SIG-M5 treated with dmso at 0.1 percent for 504 hours (cell line): ENCODE measurements around the gene DUSP19.

Experiments
- DNase-seq: peaks from one replicate; lab custom pipeline; 2025; ENCODE audit not compliant: unreplicated experiment; lab: John Stamatoyannopoulos, UW

DUSP19 gene

DNA sequence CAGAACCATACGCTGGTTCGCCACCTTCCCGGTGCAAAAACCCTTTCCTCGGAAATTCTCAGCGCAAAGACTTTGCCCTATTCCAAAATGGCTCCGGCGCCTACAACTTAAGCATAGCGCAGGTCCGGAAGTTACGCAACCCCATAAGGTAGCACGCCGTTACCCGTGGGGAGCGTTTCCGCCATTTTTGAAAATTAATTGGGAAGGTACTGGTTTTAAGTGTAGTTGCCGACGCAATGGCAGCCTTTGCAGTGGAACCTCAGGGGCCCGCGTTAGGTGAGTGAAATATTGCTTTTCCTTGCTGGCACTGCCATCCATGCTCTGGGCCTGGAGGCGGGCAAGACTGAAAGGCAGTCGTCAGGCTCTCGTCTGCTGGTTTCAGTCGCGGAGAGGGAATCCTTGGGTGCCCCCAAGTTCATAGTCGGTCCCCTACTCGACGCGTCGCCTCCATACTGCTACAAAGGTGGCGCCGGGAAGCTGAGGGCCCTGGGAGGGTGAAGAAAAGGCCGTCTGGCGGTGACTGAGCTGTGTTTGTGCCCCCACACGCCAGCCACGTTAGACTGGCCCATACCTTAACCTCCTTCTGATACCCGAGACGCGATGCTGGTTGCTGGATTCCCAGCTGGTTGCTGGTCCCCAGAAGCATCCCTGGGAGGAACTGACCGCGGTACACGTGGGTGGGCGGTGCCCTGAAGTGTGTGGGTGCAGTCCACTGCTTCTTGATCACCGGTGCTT lies 45.8 kb downstream of the DUSP19 start, which contains the start of gene NUP35:
Gene NUP35, plus strand, starts transcription at position 222 of the 735 bp plus-strand sequence. Its CDS starts 15 bp downstream, at position 237.
- peak; percentile 89 for DNase-seq

DNA sequence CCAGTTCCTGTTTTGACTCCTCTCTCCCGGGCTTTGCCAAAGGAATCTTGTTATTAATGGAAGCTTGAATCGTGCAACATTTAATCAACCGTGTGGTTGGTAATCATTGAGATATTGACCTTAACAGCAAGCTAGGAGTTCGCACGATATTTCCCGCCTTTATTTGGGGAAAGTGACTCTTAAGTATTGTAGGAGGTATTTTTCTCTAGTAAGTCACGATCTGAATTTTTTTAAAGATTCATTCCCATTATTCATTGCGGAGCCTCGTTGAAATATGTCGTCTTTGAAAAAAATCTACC lies 46.4 kb downstream of the DUSP19 start:
- DNase-seq = no peak

DNA sequence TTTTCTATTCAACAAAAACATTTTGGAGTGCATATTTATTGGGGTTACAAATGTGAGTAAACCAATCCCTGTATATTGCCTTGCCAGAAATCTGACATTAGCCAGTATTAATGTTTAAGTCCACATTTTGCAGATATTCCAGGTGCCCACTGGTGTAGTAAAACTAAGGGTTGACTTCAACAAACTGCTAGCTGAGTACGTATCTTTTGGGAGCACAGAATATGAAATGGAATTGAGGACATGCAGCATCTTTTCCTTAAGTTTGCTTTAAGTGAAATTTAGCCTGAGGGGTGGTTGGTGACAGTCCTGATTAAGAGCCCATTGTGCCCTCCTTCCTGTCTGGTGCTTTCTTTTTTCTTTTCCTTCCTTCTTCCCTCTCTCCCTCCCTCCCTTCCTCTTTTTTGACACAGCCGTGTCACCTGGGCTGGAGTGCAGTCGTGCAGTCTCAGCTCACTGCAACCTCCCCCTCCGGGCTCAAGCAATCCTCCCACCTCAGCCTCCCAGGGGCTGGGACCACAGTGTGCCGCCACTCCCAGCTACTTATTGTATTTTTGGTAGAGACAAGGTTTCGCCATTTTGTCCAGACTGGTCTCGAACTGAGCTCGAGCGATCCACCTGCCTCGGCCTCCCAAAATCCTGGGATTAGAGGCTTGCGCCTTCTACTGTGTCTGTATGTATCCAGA lies 47.3 kb downstream of the DUSP19 start:
- DNase-seq = peak; percentile 24

DNA sequence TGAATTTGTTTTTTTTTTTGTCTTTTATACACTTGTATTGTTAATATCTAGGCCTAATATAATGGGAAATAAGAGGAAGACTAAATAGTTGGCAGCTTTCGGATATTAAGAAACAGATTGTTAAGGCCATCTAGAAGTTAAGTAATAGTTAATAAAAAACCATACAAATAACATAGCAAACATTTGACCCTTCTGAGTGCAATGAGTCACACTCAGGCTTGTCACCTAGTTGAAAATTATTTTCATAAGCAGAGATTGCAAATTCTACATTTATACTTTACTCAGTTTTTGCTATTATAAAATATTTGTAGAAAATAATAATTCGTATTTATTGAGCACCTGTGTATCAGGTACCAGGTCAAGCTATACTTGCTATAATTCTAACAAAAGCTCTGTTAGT lies 48.1 kb downstream of the DUSP19 start:
- DNase-seq = no peak

DNA sequence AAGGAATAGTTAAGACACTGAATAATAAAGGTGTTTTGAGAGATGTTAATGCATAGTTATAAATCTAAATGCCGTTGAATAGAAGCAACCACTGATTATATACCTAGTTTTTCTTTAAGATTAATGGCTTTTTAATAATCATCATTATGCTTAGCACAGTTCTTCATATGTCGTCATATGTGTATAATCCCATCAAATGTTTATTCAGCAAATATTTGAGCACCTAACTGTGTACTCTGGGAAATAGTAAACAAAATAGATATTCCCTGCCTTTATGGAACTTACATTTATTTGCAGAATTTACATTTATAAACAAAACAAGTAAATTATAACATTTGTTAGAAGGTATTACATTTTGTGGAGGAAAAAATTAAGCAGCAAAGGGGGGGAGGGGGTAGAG lies 55.5 kb downstream of the DUSP19 start:
- no peak for DNase-seq

DNA sequence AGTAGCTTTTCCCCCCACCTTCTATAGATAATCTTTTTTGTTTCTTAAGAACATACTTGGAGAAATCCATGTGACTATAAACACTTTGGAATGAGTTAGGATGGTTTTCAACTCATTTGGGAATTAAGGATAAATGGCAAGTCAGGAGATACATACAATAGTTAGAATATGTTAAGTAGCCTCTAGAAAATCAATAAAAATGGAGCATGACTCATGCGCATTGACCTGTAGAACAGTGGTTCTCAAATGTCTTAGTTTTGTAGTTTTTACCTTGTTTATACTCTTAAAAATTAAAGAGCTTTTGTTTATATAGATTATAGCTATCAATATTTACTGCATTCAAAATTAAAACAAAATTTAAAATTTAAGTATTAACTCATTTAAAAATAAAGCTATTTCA lies 70.4 kb downstream of the DUSP19 start:
- DNase-seq = no peak

DNA sequence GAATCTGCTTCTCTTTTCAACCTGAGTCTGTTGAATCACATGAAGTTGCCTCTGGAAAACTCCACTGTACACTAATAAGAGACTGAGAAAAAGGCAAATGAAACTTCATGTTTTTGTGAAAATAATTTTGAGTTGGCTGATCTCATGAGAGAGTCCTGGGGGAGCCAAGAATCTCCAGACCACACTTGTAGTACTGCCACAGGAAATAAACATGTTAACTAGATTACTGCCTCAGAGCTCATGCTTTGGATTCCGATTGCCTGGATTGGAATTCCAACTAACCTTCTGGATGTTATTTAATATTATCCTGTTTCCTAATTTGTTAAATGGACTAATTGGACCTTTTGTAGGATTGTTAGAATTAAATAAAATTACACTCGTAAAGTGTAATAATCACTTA lies 70.9 kb downstream of the DUSP19 start:
- no peak for DNase-seq
